Thoracic aorta (tissue), 2 donors: ENCODE data around the gene RNU6-1. TPM values are rescaled to one million over a fixed set of nuclear protein-coding genes. Genes with fewer than 3 reads are reported as not detected.

Source experiments
- ATAC-seq: fragments of 150-250 bp; one replicate; pipeline ENCODE4 v1.8.0; 2017; ENCODE audit warnings: low read depth; ENCODE audit not compliant: insufficient number of reproducible peaks, low FRiP score
- DNase-seq: peaks from one replicate; pipeline ENCODE4 v3.0.0-alpha.2; 2020; ENCODE audit warnings: low spot score
- H3K27ac ChIP-seq, 2 donors: fragments of 200-600 bp; sonication (generic); 1 replicate in 1 of 2; 2 replicates in 1 of 2; pipeline ENCODE4 v1.5.1; 2016; ENCODE audit warnings: mild to moderate bottlenecking in 2 of 2, moderate library complexity in 2 of 2
- H3K27me3 ChIP-seq: fragments of 200-600 bp; sonication (generic); replicated peaks from 2 replicates; pipeline ENCODE4 v1.6.0; 2016; ENCODE audit warnings: mild to moderate bottlenecking; ENCODE audit not compliant: insufficient read depth
- H3K36me3 ChIP-seq: fragments of 200-600 bp; sonication (generic); one replicate; pipeline ENCODE4 v1.5.1; 2016
- H3K4me1 ChIP-seq, 2 donors: fragments of 200-600 bp; sonication (generic); 1 replicate in 1 of 2; 2 replicates in 1 of 2; pipeline versions ENCODE4 v1.5.1 to v1.6.0; 2016; ENCODE audit warnings: low read depth in 2 of 2, mild to moderate bottlenecking in 1 of 2; ENCODE audit not compliant: control insufficient read depth in 1 of 2
- H3K4me3 ChIP-seq: fragments of 200-600 bp; sonication (generic); 2 replicates; pipeline ENCODE4 v1.5.1; 2016; ENCODE audit warnings: mild to moderate bottlenecking
- H3K9me3 ChIP-seq: fragments of 200-600 bp; sonication (generic); 2 replicates; pipeline ENCODE4 v1.5.1; 2016
- total RNA-seq, 2 donors: library from RNA; depleted of rRNA; stranded (reverse); fragments of >200 nt; gene quantifications; one replicate each; pipeline versions ENCODE4 v1.1.0 to v1.2.3, GENCODE V29; 2016
- TF ChIP-seq, protein P1 (sequence below): fragments of 200-600 bp; sonication (generic); IDR thresholded peaks from one replicate; pipeline ENCODE4 v1.5.1; 2019; ENCODE audit warnings: antibody characterized with exemption

The RNU6-1 gene
- total RNA-seq, 2 donors from 2014 or later, result not detected

DNA sequence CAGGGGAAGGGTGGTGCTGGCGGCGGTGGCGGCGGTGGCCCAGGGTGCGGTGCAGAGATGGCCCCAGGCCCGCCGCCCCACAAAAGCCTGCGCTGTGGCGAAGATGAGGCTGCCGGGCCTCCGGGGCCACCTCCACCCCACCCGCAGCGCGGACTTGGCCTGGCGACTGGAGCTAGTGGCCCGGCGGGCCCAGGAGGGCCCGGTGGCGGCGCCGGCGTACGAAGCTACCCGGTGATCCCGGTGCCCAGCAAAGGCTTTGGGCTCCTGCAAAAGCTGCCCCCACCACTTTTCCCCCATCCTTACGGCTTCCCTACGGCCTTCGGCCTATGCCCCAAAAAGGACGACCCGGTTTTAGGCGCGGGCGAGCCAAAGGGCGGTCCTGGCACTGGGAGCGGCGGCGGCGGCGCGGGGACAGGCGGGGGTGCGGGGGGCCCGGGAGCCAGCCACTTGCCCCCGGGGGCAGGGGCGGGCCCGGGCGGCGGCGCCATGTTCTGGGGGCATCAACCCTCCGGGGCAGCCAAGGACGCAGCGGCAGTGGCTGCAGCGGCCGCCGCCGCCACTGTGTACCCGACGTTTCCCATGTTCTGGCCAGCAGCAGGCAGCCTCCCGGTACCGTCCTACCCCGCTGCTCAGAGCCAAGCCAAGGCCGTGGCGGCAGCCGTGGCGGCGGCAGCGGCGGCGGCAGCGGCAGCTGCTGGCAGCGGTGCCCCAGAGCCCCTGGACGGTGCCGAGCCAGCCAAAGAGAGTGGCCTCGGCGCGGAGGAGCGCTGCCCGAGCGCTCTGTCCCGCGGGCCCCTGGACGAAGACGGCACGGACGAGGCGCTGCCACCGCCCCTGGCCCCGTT is 12.9 kb downstream of the RNU6-1 start:
- H3K27ac ChIP-seq, result no peak overlapping the region
- TF ChIP-seq, protein P1, sequence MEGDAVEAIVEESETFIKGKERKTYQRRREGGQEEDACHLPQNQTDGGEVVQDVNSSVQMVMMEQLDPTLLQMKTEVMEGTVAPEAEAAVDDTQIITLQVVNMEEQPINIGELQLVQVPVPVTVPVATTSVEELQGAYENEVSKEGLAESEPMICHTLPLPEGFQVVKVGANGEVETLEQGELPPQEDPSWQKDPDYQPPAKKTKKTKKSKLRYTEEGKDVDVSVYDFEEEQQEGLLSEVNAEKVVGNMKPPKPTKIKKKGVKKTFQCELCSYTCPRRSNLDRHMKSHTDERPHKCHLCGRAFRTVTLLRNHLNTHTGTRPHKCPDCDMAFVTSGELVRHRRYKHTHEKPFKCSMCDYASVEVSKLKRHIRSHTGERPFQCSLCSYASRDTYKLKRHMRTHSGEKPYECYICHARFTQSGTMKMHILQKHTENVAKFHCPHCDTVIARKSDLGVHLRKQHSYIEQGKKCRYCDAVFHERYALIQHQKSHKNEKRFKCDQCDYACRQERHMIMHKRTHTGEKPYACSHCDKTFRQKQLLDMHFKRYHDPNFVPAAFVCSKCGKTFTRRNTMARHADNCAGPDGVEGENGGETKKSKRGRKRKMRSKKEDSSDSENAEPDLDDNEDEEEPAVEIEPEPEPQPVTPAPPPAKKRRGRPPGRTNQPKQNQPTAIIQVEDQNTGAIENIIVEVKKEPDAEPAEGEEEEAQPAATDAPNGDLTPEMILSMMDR, result no peak
- H3K36me3 ChIP-seq, result no peaks in the 10 kb centered on the region
- H3K27me3 ChIP-seq, result peaks cover 46% of the 10 kb centered on the region
- H3K4me1 ChIP-seq, result peaks cover 20 to 43% of the 10 kb centered on the region in 2 donors
- H3K4me3 ChIP-seq, result peak overlapping the region; percentile 32
- ATAC-seq (no peak), DNase-seq (no peak)
- no peaks in the 10 kb centered on the region for H3K9me3 ChIP-seq

DNA sequence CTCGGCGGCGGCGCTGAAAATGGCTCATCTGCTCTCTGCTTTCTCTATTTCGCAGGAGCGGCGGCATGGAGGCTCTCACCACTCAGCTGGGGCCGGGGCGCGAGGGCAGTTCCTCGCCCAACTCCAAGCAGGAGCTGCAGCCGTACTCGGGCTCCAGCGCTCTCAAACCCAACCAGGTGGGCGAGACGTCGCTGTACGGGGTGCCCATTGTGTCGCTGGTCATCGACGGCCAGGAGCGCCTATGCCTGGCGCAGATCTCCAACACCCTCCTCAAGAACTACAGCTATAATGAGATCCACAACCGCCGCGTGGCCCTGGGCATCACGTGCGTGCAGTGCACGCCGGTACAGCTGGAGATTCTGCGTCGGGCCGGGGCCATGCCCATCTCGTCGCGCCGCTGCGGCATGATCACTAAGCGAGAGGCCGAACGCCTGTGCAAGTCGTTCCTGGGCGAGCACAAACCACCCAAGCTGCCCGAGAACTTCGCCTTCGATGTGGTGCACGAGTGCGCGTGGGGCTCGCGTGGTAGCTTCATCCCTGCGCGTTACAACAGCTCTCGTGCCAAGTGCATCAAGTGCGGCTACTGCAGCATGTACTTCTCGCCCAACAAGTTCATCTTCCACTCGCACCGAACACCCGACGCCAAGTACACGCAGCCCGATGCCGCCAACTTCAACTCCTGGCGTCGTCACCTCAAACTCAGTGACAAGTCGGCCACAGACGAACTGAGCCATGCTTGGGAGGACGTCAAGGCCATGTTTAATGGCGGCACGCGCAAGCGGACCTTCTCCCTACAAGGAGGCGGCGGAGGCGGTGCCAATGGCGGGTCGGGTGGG is 13.7 kb downstream of the RNU6-1 start:
- Histone ChIP-seq H3K9me3 (no peaks in the 10 kb centered on the region), H3K4me1 (peaks cover 20 to 43% of the 10 kb centered on the region in 2 donors), H3K27me3 (peaks cover 49% of the 10 kb centered on the region), H3K36me3 (no peaks in the 10 kb centered on the region), H3K27ac (no peak overlapping the region), H3K4me3 (peak overlapping the region; percentile 45)
- DNase-seq (no peak), ATAC-seq (no peak)
- TF ChIP-seq, protein P1, result no peak

DNA sequence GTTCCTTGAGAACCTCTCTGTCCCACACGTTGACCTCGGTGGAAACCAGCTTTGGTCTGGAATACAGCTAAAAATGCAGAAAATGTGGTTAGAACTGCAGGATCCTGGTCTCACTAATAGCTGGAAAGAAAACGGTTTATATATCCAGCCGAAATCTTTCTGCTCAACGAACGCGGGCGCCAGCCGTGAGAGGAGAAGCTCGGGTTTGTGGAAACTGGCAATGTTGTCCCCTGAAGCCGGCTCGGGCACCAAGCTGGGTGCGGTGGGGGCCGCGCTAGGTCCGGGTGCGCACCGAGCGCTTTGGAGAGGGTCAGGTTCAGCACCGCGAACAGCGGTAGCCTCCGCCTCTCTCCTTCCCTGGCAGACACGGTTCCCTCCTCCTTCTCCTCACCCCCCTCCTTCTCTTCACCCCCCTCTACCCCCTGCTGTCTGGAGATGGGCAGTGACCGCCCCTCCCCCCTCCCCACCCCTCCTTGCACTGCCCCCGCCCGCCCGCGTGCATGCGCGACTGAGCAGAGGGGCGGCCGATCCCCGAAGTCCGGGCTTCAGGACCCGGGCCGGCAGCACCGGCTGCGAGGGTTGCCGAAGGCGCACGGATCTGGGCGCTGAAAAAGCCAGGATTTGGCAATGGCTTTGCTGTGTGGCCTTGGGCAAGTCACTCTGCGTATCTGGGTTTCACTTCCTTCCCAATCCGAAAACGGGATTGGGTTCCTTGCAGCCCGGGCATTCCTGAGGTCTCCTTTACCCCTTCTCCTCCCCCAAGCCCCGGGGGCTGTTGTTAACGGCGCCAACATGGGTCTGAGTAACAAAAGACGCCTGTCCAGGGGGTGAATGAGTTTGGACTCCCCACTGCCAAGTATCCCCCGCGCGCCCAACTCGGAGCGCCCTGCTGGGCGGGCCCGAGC is 14.6 kb downstream of the RNU6-1 start, which contains the start of gene SKOR1:
SKOR1 (plus strand) TSS at position 534 of the 905 bp plus-strand sequence; CDS start at position 628, 94 bp downstream.
- peaks cover 20 to 49% of the 10 kb centered on the region in 2 donors for H3K4me1 ChIP-seq
- no peaks in the 10 kb centered on the region for H3K9me3 ChIP-seq
- peak within 1 kb of the TSS; percentile 45 for H3K4me3 ChIP-seq
- H3K27me3 ChIP-seq, result peaks cover 49% of the 10 kb centered on the region
- ATAC-seq (no peak), DNase-seq (no peak)
- TF ChIP-seq, protein P1, result no peak
- no peak within 1 kb of the TSS for H3K27ac ChIP-seq
- H3K36me3 ChIP-seq, result no peaks in the 10 kb centered on the region

DNA sequence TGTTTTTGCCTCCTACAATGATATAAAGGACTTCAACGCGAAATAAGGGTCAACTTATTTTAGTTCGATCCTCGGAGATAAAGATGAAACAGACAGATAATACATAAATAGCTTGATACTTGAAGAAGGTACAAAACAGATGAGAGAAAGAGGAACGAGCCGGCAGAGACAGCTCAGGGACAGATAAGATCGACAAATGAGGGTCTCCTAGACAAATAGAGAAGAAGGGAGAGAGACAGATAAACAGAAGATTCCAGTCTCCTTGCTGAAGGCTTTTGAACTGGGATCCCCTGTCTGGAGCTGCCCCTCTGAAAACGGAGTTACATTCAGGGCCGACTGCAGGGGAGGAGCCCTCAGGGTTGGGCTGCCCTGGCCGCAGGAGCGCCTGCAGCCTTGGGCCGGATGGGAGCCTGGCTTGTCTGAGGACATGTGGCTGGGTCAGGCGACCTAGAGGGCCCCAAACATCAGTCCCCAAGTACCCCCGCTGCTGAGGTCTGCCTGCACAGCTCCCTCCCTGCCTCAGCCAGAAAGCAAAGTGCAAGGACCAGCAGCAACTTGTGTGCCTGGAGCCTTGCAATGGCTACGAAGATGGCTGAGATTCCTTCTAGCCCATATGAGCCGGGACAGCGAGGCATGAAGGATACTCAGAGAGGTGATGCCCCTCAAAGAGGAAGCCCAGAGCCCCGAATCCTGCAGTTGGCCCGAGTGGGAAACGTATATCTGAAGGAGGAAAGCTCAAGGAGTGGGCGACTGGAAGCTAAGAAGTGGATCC is 15.5 kb downstream of the RNU6-1 start:
- H3K4me1 ChIP-seq, result peaks cover 20 to 54% of the 10 kb centered on the region in 2 donors
- TF ChIP-seq, protein P1, result no peak
- H3K9me3 ChIP-seq, result no peaks in the 10 kb centered on the region
- H3K4me3 ChIP-seq, result no peak overlapping the region
- no peaks in the 10 kb centered on the region for H3K36me3 ChIP-seq
- no peak overlapping the region for H3K27ac ChIP-seq
- peaks cover 49% of the 10 kb centered on the region for H3K27me3 ChIP-seq
- DNase-seq (no peak), ATAC-seq (no peak)
